Loucy (cell line): ENCODE results near the gene TPO.

Experiments
- CTCF ChIP-seq: fragments of 200-600 bp; sonication (generic); conservative IDR thresholded peaks from 2 replicates; pipeline ENCODE4 v1.5.1; 2014; ENCODE audit warnings: mild to moderate bottlenecking, antibody characterized with exemption, low read length
- EZH2phosphoT487 ChIP-seq: fragments of 200-600 bp; IDR thresholded peaks from 2 replicates; pipeline ENCODE4 v1.6.1; 2018; ENCODE audit warnings: antibody characterized with exemption, mild to moderate bottlenecking, moderate library complexity, borderline replicate concordance

- TF ChIP-seq CTCF = no peak
- no peak for TF ChIP-seq EZH2phosphoT487
These were observed 49.7 kb downstream of the TPO start for GRCh38 chr2:1462994-1463393.
